ENCODE measurements around the gene KATNIP.
"Not testable (repeated sequence)": the region's sequence is repeated elsewhere in the genome, so short reads cannot be mapped to it uniquely, and the experiment has no call there.

KATNIP gene

GRCh38 chr16:27556471-27556870, 6.5 kb downstream of the KATNIP start:
- no peaks in the 10 kb centered on the region for H3K4me1 Mint-ChIP-seq (ENCODE audit: low read depth)
- no peak overlapping the region for H3K27ac Mint-ChIP-seq
- H3K4me3 Mint-ChIP-seq, result no peak overlapping the region
- no peaks in the 10 kb centered on the region for H3K9me3 Mint-ChIP-seq
- no peaks in the 10 kb centered on the region for H3K27me3 Mint-ChIP-seq
- H3K36me3 Mint-ChIP-seq (ENCODE audit: low read depth), result no peaks in the 10 kb centered on the region

- Mint-ChIP-seq H3K27me3 (no peaks in the 10 kb centered on the region), H3K4me1 (ENCODE audit: low read depth) (no peaks in the 10 kb centered on the region), H3K27ac (no peak overlapping the region), H3K9me3 (no peaks in the 10 kb centered on the region), H3K4me3 (no peak overlapping the region), H3K36me3 (ENCODE audit: low read depth) (no peaks in the 10 kb centered on the region)
These were observed 8.5 kb downstream of the KATNIP start for GRCh38 chr16:27558434-27558833.

GRCh38 chr16:27558932-27559331, 9.0 kb downstream of the KATNIP start:
- Mint-ChIP-seq H3K4me1 (ENCODE audit: low read depth) (no peaks in the 10 kb centered on the region), H3K4me3 (no peak overlapping the region), H3K9me3 (no peaks in the 10 kb centered on the region), H3K27ac (no peak overlapping the region), H3K36me3 (ENCODE audit: low read depth) (no peaks in the 10 kb centered on the region), H3K27me3 (no peaks in the 10 kb centered on the region)

- Mint-ChIP-seq H3K27ac (no peak overlapping the region), H3K4me1 (ENCODE audit: low read depth) (no peaks in the 10 kb centered on the region), H3K36me3 (ENCODE audit: low read depth) (no peaks in the 10 kb centered on the region), H3K27me3 (no peaks in the 10 kb centered on the region), H3K4me3 (no peak overlapping the region), H3K9me3 (no peaks in the 10 kb centered on the region)
These were observed 11.3 kb downstream of the KATNIP start for GRCh38 chr16:27561216-27561615.

- Mint-ChIP-seq H3K9me3 (no peaks in the 10 kb centered on the region), H3K36me3 (ENCODE audit: low read depth) (no peaks in the 10 kb centered on the region), H3K4me1 (ENCODE audit: low read depth) (no peaks in the 10 kb centered on the region), H3K27me3 (no peaks in the 10 kb centered on the region), H3K27ac (no peak overlapping the region), H3K4me3 (no peak overlapping the region)
These were observed 14.3 kb downstream of the KATNIP start for GRCh38 chr16:27564224-27564623.

- Mint-ChIP-seq H3K36me3 (ENCODE audit: low read depth) (no peaks in the 10 kb centered on the region), H3K27me3 (no peaks in the 10 kb centered on the region), H3K4me3 (no peak overlapping the region), H3K9me3 (no peaks in the 10 kb centered on the region), H3K27ac (no peak overlapping the region), H3K4me1 (ENCODE audit: low read depth) (no peaks in the 10 kb centered on the region)
These were observed 16.5 kb downstream of the KATNIP start for GRCh38 chr16:27566417-27566816.

GRCh38 chr16:27568077-27568476, 18.1 kb downstream of the KATNIP start:
- Mint-ChIP-seq H3K27me3 (no peaks in the 10 kb centered on the region), H3K9me3 (no peaks in the 10 kb centered on the region), H3K36me3 (ENCODE audit: low read depth) (no peaks in the 10 kb centered on the region), H3K4me1 (ENCODE audit: low read depth) (no peaks in the 10 kb centered on the region), H3K27ac (no peak overlapping the region), H3K4me3 (no peak overlapping the region)

- not testable (repeated sequence) for H3K9me3 Mint-ChIP-seq; H3K4me1 Mint-ChIP-seq (ENCODE audit: low read depth); H3K27ac Mint-ChIP-seq; H3K27me3 Mint-ChIP-seq; H3K36me3 Mint-ChIP-seq (ENCODE audit: low read depth); H3K4me3 Mint-ChIP-seq
These were observed 21.0 kb downstream of the KATNIP start for GRCh38 chr16:27570986-27571385.

- no peak overlapping the region for H3K27ac Mint-ChIP-seq
- H3K36me3 Mint-ChIP-seq (ENCODE audit: low read depth), result peaks cover 1% of the 10 kb centered on the region
- no peak overlapping the region for H3K4me3 Mint-ChIP-seq
- no peaks in the 10 kb centered on the region for H3K9me3 Mint-ChIP-seq
- H3K27me3 Mint-ChIP-seq, result no peaks in the 10 kb centered on the region
- no peaks in the 10 kb centered on the region for H3K4me1 Mint-ChIP-seq (ENCODE audit: low read depth)
These were observed 21.7 kb downstream of the KATNIP start for GRCh38 chr16:27571433-27572326.

GRCh38 chr16:27572711-27573110, 22.8 kb downstream of the KATNIP start:
- Mint-ChIP-seq H3K4me3 (no peak overlapping the region), H3K36me3 (ENCODE audit: low read depth) (peaks cover 3% of the 10 kb centered on the region), H3K27me3 (no peaks in the 10 kb centered on the region), H3K4me1 (ENCODE audit: low read depth) (no peaks in the 10 kb centered on the region), H3K9me3 (no peaks in the 10 kb centered on the region), H3K27ac (no peak overlapping the region)

GRCh38 chr16:27576729-27577128, 26.8 kb downstream of the KATNIP start:
- Mint-ChIP-seq H3K27me3 (no peaks in the 10 kb centered on the region), H3K4me3 (no peak overlapping the region), H3K27ac (no peak overlapping the region), H3K4me1 (ENCODE audit: low read depth) (peaks cover 11% of the 10 kb centered on the region), H3K9me3 (no peaks in the 10 kb centered on the region), H3K36me3 (ENCODE audit: low read depth) (peaks cover 17% of the 10 kb centered on the region)

- Mint-ChIP-seq H3K4me3 (no peak overlapping the region), H3K27me3 (no peaks in the 10 kb centered on the region), H3K4me1 (ENCODE audit: low read depth) (peaks cover 11% of the 10 kb centered on the region), H3K36me3 (ENCODE audit: low read depth) (peaks cover 37% of the 10 kb centered on the region), H3K9me3 (no peaks in the 10 kb centered on the region), H3K27ac (no peak overlapping the region)
These were observed 29.4 kb downstream of the KATNIP start for GRCh38 chr16:27579087-27579980.

- Mint-ChIP-seq H3K4me3 (no peak overlapping the region), H3K9me3 (no peaks in the 10 kb centered on the region), H3K27ac (no peak overlapping the region), H3K4me1 (ENCODE audit: low read depth) (peaks cover 11% of the 10 kb centered on the region), H3K36me3 (ENCODE audit: low read depth) (peaks cover 41% of the 10 kb centered on the region), H3K27me3 (no peaks in the 10 kb centered on the region)
These were observed 32.9 kb downstream of the KATNIP start for GRCh38 chr16:27582883-27583282.

- no peaks in the 10 kb centered on the region for H3K9me3 Mint-ChIP-seq
- H3K36me3 Mint-ChIP-seq (ENCODE audit: low read depth), result peaks cover 41% of the 10 kb centered on the region
- no peak overlapping the region for H3K27ac Mint-ChIP-seq
- H3K27me3 Mint-ChIP-seq, result no peaks in the 10 kb centered on the region
- H3K4me3 Mint-ChIP-seq, result no peak overlapping the region
- H3K4me1 Mint-ChIP-seq (ENCODE audit: low read depth), result peaks cover 7% of the 10 kb centered on the region
These were observed 33.7 kb downstream of the KATNIP start for GRCh38 chr16:27583634-27584033.

- Mint-ChIP-seq H3K27me3 (no peaks in the 10 kb centered on the region), H3K36me3 (ENCODE audit: low read depth) (peaks cover 39% of the 10 kb centered on the region), H3K4me1 (ENCODE audit: low read depth) (no peaks in the 10 kb centered on the region), H3K9me3 (no peaks in the 10 kb centered on the region), H3K4me3 (no peak overlapping the region), H3K27ac (no peak overlapping the region)
These were observed 35.3 kb downstream of the KATNIP start for GRCh38 chr16:27585200-27585599.

All from stimulated activated naive CD8-positive, alpha-beta T cell treated with anti-CD3 and anti-CD28 coated beads, Interleukin-15, Interleukin-2, amounts not matched to agents 100 ng/mL and 50 ng/mL, for 24 hours (primary cell).